Measurements from ENCODE around the gene GATAD2A.

DNA sequence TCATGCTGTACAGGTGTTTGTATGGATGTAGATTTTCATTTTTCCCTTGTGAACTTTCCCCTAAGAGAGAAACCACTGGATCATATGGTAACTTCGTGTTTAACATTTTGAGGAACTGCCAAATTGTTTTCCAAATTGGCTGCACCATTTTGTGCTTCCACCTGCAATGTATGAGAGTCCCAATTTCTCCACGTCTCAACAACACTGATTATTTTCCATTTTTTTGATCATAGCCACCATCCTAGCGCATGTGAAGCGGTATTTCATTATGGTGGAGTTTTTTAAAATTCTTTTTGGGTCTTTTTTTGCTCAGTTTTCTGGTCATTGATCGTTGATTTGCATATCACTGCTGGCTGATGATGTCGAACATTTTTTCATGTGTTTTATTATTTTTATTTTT, 115.5 kb downstream of the GATAD2A start:
- TF ChIP-seq, protein P1, sequence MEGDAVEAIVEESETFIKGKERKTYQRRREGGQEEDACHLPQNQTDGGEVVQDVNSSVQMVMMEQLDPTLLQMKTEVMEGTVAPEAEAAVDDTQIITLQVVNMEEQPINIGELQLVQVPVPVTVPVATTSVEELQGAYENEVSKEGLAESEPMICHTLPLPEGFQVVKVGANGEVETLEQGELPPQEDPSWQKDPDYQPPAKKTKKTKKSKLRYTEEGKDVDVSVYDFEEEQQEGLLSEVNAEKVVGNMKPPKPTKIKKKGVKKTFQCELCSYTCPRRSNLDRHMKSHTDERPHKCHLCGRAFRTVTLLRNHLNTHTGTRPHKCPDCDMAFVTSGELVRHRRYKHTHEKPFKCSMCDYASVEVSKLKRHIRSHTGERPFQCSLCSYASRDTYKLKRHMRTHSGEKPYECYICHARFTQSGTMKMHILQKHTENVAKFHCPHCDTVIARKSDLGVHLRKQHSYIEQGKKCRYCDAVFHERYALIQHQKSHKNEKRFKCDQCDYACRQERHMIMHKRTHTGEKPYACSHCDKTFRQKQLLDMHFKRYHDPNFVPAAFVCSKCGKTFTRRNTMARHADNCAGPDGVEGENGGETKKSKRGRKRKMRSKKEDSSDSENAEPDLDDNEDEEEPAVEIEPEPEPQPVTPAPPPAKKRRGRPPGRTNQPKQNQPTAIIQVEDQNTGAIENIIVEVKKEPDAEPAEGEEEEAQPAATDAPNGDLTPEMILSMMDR (IDR thresholded peaks at IDR 0.05) = no peak
- no peak for TF ChIP-seq EP300 (IDR thresholded peaks at IDR 0.05)
- TF ChIP-seq POLR2A (IDR thresholded peaks at IDR 0.05) = no peak
- no peak for TF ChIP-seq POLR2AphosphoS5 (IDR thresholded peaks at IDR 0.05)

All from stomach (tissue), 4 donors.